ENCODE data around the gene LRTM2. TPM values are rescaled to one million over a fixed set of nuclear protein-coding genes. Genes with fewer than 3 reads are reported as not detected.

The LRTM2 gene
- under 1 TPM; 0.22 to 0.42 (median 0.36) TPM for polyA plus RNA-seq (ENCODE audit: insufficient read length in 4 of 4)

DNA sequence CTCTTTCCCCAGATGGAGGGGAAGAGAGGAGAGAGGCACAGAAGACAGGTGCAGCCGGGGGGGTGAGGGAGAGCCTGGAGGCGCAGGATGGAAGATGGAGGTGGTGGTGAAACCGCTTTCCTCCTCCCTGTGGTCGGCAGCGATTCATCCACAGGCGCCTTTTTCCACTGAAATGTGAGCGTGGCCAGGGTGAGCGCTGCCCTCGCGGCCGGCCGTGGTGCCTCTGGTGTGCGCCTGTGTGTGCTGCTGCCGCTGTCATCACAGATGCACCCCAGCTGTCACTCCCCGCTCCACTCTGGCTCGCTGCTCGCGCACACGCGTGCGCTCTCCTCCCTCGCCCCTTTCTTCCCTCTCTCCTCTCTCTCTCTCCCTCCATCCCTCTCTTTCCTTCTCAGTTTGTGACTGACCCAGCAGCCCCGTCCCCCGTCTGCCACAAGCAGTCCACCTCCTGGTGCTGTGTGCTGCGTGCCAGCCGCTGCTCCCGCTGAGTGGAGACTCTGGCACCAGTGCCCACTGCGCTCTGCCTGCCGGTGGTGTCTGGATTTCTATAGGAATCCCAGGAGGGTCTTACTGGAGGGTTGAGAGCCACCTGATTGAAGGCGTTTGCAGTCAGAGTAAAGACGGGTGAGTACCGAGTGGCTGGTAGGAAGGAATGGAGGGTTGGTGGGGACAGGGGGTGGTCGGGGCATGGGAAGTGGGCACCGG, at the start of gene LRTM2:
LRTM2 (plus strand) TSS at position 375 of the 705 bp plus-strand sequence. CDS start 7,584 bp downstream, outside the sequence.
- no peak for DNase-seq (ENCODE audit: low read depth in 4 of 4, low spot score in 3 of 4)

DNA sequence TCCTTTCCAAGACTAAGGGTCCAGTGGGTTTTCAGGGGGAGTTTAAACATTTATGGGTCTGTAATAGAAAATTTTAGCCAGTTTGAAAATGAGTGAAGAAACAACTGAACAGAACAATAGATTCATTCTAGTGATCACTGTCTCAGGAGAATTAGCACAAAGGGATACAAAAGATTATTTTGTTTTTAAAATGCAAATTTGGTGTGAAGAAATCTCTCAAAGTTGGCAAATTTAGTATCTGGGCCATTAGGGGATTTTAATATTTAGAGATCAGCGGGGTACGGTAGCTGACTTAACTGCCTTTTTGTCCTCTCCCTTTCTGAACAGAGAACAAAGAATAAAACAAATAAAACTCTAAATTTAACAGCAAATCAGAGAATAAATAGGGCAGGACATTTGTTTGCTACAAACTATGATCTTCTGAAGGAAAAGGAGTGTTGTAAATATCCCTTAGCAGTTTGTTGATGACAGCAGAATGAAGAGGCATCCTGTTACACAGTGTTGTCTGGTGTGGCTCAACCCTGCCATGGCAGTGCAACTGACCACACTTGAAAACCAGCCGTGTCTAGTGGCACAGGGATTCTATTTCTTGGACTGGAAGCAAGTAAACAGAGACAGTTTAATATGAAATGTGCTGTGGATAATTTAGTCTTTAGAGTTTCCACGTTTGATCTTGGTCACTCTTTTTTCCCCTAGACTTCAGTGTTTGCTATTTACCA, 46.3 kb upstream of the LRTM2 start:
- DNase-seq (ENCODE audit: low read depth in 4 of 4, low spot score in 3 of 4) = no peak

DNA sequence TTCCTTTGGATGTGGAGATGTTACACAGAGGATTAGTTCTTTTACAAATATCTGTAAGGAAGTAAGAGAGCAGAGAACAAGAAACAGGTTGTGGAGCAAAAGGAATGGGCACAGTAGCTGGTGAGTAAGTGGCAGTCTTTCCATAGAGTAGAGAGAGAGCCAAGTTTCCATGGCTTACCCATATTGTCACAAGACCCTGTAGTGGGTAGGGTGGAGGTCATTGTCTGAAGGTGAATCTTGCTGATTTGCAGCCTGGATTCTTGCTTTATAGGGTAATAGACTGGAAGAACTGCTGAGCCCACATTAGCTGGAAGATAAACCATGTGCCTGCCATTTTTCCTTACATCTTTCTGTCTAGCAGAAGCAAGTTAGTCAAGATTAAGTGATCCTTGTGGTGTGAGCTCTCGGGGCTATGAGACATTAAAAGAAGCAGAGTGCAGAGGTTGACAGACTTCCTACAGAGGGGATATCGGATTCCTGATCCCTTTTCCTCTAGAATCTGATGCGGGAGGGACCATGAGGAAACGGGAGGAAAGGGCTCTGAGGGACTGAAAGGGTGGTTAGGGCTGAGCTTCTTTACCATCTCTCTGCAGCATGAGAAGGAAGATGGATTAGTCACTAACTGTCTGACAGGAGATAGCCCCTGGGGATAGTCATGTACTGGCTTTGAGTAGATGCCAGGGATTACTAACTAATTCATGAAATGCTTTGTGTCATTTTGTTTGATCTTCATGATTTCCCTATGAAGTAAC, 44.0 kb upstream of the LRTM2 start:
- no peak for DNase-seq (ENCODE audit: low read depth in 4 of 4, low spot score in 3 of 4)

DNA sequence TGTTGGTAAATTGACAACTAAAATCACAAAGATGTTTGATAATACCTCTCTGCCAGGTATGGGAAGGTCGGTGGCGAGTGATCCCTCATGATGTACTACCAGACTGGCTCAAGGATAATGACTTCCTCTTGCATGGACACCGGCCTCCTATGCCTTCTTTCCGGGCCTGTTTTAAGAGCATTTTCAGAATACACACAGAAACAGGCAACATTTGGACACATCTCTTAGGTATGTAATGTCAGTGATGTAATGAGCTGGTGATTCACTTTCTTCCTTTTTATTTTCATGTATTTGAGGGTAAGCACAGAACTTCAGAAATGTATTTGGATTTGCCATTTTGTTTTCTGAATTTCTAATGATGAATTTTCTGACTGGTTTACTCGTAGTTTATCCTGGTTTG, 42.6 kb upstream of the LRTM2 start:
- no peak for DNase-seq (ENCODE audit: low read depth in 4 of 4, low spot score in 3 of 4)

DNA sequence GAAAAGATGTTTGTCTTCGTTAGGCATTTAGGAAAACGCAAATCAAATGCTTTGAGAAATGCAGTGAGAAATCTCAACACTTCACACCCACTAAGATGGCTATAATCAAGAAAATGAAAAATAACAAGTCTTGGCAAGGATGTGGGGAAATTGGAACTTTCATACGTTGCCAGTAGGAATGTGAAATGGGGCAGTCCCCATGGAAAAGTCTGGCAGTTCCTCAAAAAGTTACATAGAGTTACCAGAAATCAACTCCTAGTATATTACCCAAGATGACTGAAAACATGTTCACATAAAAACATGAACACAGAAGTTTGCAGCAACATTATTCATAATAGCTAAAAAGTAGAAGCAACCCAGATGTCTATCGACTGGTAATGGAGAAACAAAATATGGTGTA, 41.5 kb upstream of the LRTM2 start:
- DNase-seq (ENCODE audit: low read depth in 4 of 4, low spot score in 3 of 4) = no peak

DNA sequence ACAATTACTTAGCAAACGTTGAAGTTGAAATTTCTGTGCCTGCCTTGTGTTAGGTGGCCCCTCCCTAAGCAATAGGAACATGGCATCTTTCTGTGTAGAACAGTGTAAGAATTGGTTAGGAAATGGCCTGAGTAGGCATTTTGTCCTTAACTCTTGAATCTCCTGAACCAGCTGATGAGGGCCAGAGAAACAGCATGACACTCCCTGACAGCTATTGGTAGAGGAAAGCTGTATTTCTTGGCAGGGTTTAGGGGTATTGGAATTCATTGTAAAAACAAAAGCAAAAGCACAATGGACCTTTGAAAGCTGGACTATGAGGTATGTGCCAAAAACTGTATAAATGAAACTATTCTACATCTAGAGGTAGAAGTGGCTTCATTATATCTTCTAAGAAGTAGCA, 40.6 kb upstream of the LRTM2 start:
- DNase-seq (ENCODE audit: low read depth in 4 of 4, low spot score in 3 of 4) = no peak

DNA sequence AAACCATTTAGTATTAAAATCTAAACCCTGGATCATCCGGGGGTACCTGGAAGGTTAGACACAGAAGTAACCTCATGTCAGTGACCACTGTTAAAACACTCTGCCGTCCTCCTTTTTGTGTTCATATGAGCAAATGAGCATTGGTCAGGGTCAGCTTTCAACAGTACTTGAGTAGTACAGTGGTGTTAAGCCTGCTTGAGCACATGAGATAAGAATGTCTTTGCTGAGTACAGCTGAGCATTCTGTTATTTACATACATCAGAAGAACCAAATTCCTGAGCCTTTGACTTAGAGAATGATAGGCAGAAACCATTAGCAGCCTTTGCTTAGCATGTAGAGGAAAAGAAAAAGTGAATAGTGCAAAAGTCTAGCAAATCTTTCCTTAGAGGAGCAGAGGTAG, 38.6 kb upstream of the LRTM2 start:
- DNase-seq (ENCODE audit: low read depth in 4 of 4, low spot score in 3 of 4) = no peak

DNA sequence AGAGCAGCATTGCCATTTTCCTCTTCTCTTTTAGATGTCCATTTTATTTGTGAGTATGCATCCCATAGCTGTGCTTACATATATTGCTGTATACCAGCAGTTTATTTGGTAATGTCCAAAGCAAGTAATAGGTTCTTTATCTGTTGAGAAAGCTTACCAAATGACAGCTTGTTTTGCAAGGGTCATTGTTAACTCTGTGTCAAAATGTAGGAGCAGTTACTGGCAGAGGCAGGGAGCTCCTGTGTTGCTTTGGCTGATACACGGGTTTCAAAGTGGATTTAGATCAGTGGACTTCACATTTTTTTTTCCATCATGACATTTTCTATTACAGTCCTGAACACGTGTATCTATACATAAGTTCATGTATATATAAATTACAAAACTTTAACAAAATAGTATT, 38.1 kb upstream of the LRTM2 start:
- no peak for DNase-seq (ENCODE audit: low read depth in 4 of 4, low spot score in 3 of 4)

DNA sequence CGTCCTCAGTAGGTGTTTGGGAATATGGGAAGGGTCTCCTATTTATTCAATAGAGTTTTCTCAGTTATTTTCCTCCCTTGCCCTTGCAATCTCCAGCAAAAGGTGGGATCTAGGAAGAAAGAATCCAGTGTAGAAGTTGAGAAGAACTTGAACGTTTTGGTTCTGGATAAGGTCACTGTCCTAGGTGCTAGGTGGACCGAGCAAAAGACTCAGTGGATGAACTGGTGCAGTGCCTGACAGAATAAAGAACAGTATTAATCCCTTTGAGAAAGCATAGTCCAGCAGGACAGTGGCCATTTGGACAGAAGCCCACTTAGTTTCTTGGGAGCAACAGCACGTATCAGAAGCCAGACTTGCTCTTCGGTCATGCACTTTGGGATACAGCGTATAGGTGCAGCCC, 32.7 kb upstream of the LRTM2 start:
- no peak for DNase-seq (ENCODE audit: low read depth in 4 of 4, low spot score in 3 of 4)

DNA sequence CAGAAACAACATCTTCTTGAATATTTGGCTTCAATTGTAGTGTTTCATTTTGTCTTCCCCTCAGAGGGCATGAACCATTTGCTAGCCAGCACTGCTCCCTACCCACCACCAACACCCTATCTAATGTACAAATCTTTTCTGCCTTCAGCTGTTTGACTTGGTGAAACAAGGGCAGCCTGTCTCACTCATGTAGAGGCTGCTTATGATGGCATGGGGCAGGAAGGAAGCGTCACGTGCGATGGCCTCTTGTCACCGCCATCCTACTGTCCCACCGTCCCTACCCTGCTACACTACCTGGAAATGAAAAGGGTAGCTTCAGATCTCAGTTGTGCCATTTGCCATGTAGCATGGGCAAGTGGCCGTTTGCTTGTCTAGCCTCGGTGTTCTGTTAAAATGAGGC, 29.9 kb upstream of the LRTM2 start:
- no peak for DNase-seq (ENCODE audit: low read depth in 4 of 4, low spot score in 3 of 4)

DNA sequence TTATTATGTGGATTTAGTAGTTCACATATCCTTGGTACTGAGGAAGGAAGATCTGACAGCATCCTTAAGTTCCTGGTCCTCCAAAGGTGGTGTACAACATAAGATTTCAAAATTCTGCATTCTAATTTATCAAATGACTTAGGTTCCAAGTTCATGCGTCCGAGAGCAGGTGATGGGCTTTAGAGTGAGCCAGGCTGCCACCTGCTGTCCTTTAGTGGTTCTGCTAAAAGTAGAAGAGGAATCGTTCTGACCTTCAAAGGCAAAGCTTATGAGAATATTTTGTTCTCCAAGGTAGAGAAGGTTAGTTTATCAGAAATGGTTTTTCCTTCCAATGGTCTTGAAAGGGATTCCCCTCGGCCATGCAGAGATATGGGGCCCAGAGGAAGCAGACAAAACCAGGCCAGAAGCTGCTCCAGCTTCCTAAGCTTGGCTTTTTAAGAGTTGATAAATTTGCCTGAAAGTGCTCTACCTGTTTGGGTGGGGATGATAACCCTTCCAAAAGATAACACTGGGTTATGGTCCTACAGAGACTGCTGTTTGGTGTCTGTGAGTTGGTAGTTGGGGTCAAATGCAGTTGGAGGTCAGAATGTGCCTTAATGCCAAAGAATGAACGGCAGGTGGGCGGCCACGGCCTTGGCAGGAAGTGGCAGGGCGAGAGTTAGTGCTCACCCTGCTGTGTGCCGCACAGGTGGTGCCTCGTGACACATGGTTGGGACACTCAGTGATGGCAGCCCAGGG, 29.1 kb upstream of the LRTM2 start:
- peak in 1 of 4 donors; percentile 18 for DNase-seq (ENCODE audit: low read depth in 4 of 4, low spot score in 3 of 4)

DNA sequence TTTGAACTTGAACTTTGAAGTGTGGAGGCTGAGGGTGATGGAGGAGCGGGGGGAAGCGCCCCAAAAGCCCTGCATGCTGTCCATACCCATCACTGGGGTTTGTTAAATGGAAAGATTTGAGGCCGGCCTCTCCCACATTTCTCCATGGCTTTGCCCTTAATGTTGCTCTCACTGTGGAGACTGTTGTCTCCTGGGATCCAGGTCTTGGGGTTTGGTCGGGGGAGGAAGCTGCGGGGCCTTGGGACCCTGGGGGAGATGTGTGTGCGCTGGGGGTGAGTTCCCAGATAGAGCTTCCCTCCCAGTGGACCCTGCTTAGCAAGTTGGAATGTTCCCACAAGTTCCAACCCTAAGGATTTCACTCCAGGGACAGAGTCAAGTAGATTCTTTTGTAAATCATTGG, 28.0 kb upstream of the LRTM2 start:
- DNase-seq (ENCODE audit: low read depth in 4 of 4, low spot score in 3 of 4) = no peak

DNA sequence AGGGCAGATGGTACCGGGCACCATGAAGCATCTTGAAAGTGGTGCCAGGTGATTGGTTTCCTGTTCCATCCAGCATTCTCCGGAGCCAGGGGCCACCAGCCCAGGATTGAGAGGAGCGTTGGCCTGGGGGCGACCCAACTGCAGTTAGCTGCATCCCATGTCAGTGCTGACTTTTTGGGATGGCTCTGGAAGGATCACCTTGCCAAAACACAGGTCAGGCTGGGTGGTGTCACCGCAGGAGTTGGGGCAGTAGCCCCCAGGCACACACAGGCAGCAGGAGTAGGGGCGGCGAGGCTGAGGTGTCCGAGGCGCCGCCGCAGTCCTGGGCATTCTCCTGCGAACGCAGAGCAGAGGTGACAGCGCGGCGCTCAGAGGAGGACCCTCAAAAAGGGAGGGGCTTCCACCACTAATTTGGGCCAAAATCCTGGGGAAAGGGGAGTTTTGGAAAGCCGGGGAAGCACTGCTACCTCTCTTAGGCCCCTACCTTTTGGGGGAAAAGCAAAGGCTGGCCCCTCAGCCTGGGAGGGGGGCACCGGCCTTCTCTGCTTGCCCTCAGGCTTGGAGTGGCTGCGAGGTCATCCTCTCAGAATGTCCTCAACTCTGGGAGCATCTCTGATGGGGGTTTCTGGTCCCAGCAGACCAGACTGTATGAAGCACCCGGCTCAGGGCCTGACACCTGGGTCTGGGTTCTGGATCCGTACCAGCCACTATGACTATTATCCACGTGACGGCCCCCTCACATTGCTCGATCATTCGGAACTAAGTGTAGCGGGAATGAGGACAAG, 26.7 kb upstream of the LRTM2 start:
- DNase-seq (ENCODE audit: low read depth in 4 of 4, low spot score in 3 of 4) = no peak

DNA sequence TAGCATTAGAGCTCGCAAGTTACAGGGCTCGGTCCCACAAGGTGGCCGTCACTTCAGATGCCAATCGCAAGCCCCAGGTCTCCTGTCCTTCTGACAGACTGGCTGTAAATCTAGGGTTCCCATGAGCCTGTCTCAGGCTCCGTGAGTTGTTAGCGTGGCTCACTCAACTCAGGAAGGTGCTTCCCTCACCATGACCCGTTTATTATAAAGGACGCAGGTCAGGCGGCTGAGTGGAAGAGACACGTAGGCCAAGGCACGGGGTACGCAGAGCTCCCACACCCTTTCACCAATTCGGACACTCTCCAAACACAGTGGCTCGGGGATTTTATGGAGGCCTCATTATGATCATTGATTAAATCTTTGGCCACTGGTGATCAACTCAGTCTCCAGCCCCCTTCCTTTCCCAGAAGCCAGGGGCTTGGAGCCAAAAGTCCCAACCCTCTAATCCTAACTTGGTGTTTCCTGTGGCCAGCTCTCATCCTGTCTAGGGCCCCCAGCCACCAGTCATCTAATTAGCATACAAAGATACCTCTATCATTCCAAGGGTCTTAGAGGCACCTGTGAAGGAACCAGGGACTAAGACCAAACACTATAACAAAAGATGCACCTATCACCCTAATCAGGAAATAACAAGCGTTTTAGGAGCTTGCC, 25.8 kb upstream of the LRTM2 start:
- DNase-seq (ENCODE audit: low read depth in 4 of 4, low spot score in 3 of 4) = no peak

DNA sequence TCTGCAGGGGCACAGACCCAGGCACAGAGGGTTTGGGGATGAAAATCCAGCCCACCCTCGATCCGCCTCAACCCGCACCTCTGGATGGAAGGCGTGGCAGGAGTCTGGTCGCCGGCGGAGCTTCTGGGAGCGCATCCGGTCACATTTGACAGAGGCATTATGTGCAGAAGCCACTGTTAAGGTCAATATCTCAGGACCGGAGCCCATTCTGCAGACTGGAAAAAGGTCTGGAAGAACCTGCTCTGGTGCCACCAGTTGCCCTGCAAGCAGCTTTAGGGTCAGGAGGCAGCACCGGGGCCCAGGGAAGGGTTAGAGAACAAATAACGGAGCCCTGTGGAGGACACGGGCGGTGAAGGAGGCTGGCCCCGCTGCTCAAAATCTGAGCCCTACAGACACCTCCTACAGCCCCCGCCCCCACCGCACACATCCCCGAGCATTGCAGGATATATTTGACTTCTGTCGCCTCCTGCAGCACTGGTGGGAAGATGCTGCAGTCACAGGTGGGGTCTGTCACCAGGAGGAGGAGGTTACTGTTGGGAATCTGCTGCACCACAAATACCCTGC, 25.1 kb upstream of the LRTM2 start:
- DNase-seq (ENCODE audit: low read depth in 4 of 4, low spot score in 3 of 4) = no peak

DNA sequence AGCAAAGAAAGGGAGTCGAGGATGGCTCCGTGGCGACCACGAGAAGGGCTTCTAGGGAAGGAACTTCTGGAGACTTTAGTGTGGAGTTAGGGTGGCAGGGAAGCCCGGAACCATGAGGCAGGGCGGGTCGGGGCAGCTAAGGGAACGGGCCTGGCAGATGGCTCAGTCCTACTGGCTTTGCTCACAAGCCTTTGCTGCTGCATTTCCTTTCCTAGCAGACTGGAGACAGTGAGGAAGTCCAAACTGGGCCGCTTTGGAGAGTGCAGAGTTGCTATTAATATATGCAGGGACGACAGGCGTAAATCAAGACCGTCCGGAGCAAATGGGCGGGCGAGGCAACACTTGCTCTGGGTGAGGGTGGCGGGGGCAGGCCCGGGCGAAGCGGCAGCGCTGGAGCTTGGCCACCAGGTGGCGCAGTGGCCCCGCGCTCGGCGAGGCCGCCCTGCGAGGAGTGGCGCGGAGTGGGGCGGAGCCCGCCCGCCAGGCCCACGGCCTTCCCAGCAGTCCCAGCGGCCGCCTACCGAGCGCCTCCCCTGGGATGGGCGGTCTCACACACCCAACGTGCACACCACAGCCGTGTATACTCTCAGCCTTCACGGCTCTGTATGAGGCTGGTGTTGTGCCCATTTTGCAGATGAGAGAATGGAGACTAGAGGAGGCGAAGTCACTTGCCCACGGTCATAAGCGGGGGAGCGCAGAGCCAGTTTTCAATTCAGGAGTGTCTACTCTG, 24.4 kb upstream of the LRTM2 start:
- peak; percentile 70 to 75 (median 74) for DNase-seq (ENCODE audit: low read depth in 4 of 4, low spot score in 3 of 4)

DNA sequence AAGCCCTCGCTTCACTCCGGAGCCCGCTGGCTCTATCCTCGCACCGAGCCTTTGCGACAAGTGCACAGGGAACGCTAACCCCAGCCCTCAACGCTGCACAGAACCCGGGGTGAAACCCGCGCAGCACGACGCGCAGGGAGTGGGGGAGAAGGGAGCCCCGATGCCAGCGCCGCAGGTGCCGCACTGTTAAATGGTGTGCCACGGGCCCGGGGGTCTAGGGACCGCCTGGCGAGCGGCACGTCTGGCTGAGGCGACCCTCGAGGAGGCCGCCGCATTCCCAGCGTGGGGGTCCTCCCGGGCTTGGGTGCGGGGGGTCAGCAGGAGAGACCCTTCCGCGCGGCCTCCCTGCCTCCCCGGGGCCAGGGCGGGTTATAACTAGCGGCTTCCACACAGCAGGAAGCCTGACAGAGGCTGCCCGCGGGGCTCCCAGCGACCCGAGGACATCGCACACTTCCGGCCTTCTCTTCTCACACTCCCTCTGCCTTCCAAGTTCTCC, 23.8 kb upstream of the LRTM2 start:
- DNase-seq (ENCODE audit: low read depth in 4 of 4, low spot score in 3 of 4) = no peak
